ENCODE data around the gene RSPRY1. TPM values are rescaled to one million over a fixed set of nuclear protein-coding genes. Genes with fewer than 3 reads are reported as not detected.

RSPRY1 gene
- total RNA-seq, 1 experiment from 2014 or later: 24.9 TPM

- no peaks in the 10 kb centered on the region for H3K9me3 ChIP-seq (ENCODE audit: control insufficient read depth in 1 of 2, insufficient read depth in 1 of 2, low read depth in 1 of 2, low read length in 2 of 2)
- H3K27ac ChIP-seq (ENCODE audit: low read depth, low read length): no peak overlapping the region
- H3K27me3 ChIP-seq (ENCODE audit: insufficient read depth, low read length): no peaks in the 10 kb centered on the region
- H4K20me1 ChIP-seq (ENCODE audit: insufficient read depth): no peaks in the 10 kb centered on the region
- H3K9ac ChIP-seq (ENCODE audit: low read length): no peak overlapping the region
- ATAC-seq: no peak
- H3K9me2 ChIP-seq (ENCODE audit: insufficient read depth): no peaks in the 10 kb centered on the region
- H3K4me3 ChIP-seq (replicated peaks in 1 of 2; ENCODE audit: low read depth in 1 of 2, low read length in 2 of 2): no peak overlapping the region
- BruUV-seq (replicated peaks): no TSS peak
- RAD21 ChIA-PET (ENCODE audit: low non-redundant PET in 1 of 2, low total read pairs in 2 of 2, uncharacterized antibody in 2 of 2, unreplicated experiment in 2 of 2): no interaction called here
- POLR2A ChIA-PET: no interaction called here
- no peaks in the 10 kb centered on the region for H3K36me3 ChIP-seq (ENCODE audit: control insufficient read depth in 1 of 2, insufficient read depth in 2 of 2, low read length in 2 of 2)
- no peak overlapping the region for H2AFZ ChIP-seq (ENCODE audit: low read depth, low read length, poor library complexity, severe bottlenecking)
- no peak for TF ChIP-seq MAX (IDR thresholded peaks at IDR 0.05)
- TF ChIP-seq CEBPB (IDR thresholded peaks at IDR 0.05; ENCODE audit: low read depth): no peak
- no peak for TF ChIP-seq POLR2AphosphoS5 (IDR thresholded peaks at IDR 0.05; ENCODE audit: low read depth, low read length)
- CTCF ChIA-PET: no interaction called here
- no peak overlapping the region for H3K4me2 ChIP-seq (ENCODE audit: low read length)
- H3K4me1 ChIP-seq (ENCODE audit: control insufficient read depth in 1 of 2, insufficient read depth in 2 of 2, low read length in 2 of 2): no peaks in the 10 kb centered on the region
- intact Hi-C loops (cut with micrococcal nuclease): no loop called here
- no peaks in the 10 kb centered on the region for H3K79me2 ChIP-seq (ENCODE audit: insufficient read depth, low read length)
- no peak for DNase-seq (ENCODE audit: low read depth, low spot score)
Observed at GRCh38 chr16:57143149-57143921, 42.8 kb upstream of the RSPRY1 start.

- no peaks in the 10 kb centered on the region for H3K4me1 ChIP-seq (ENCODE audit: control insufficient read depth in 1 of 2, insufficient read depth in 2 of 2, low read length in 2 of 2)
- H3K9ac ChIP-seq (ENCODE audit: low read length): no peak overlapping the region
- no peaks in the 10 kb centered on the region for H3K79me2 ChIP-seq (ENCODE audit: insufficient read depth, low read length)
- no peak overlapping the region for H3K4me3 ChIP-seq (replicated peaks in 1 of 2; ENCODE audit: low read depth in 1 of 2, low read length in 2 of 2)
- no peaks in the 10 kb centered on the region for H3K9me3 ChIP-seq (ENCODE audit: control insufficient read depth in 1 of 2, insufficient read depth in 1 of 2, low read depth in 1 of 2, low read length in 2 of 2)
- H3K27me3 ChIP-seq (ENCODE audit: insufficient read depth, low read length): no peaks in the 10 kb centered on the region
- BruUV-seq (replicated peaks): no TSS peak
- ATAC-seq (no peak), DNase-seq (ENCODE audit: low read depth, low spot score) (no peak)
- POLR2A ChIA-PET: no interaction called here
- H3K36me3 ChIP-seq (ENCODE audit: control insufficient read depth in 1 of 2, insufficient read depth in 2 of 2, low read length in 2 of 2): no peaks in the 10 kb centered on the region
- no peak overlapping the region for H3K4me2 ChIP-seq (ENCODE audit: low read length)
- no peak for TF ChIP-seq MAX (IDR thresholded peaks at IDR 0.05)
- TF ChIP-seq ZFX (IDR thresholded peaks at IDR 0.05): no peak
- no peak for TF ChIP-seq SP1 (IDR thresholded peaks at IDR 0.05; ENCODE audit: low read depth)
- TF ChIP-seq SRF (IDR thresholded peaks at IDR 0.05; ENCODE audit: low read depth): no peak
- no peak for TF ChIP-seq EGR1 (IDR thresholded peaks at IDR 0.05; ENCODE audit: low read depth)
- no peak for TF ChIP-seq TCF7L2 (IDR thresholded peaks at IDR 0.05; ENCODE audit: borderline replicate concordance, extremely low read depth, insufficient read depth, insufficient read length)
- no peak for TF ChIP-seq YY1 (IDR thresholded peaks at IDR 0.05; ENCODE audit: extremely low read depth, insufficient replicate concordance, low read depth, low read length)
- TF ChIP-seq RAD21 (IDR thresholded peaks at IDR 0.05; ENCODE audit: low read depth): no peak
- H3K27ac ChIP-seq (ENCODE audit: low read depth, low read length): no peak overlapping the region
- no peaks in the 10 kb centered on the region for H4K20me1 ChIP-seq (ENCODE audit: insufficient read depth)
- RAD21 ChIA-PET (ENCODE audit: low non-redundant PET in 1 of 2, low total read pairs in 2 of 2, uncharacterized antibody in 2 of 2, unreplicated experiment in 2 of 2): no interaction called here
- no peak overlapping the region for H2AFZ ChIP-seq (ENCODE audit: low read depth, low read length, poor library complexity, severe bottlenecking)
- H3K9me2 ChIP-seq (ENCODE audit: insufficient read depth): no peaks in the 10 kb centered on the region
- intact Hi-C loops (cut with micrococcal nuclease): no loop called here
- CTCF ChIA-PET: interaction anchor here (0.8 kb wide), 1 partner anchor 51 kb away, joined by 3 read pairs; no protein-coding TSS in a partner anchor
Observed at GRCh38 chr16:57144027-57144426, 42.1 kb upstream of the RSPRY1 start.

Data from HCT116 (cell line).